ENCODE measurements around the gene CHTF8. TPM values are rescaled to one million over a fixed set of nuclear protein-coding genes. Genes with fewer than 3 reads are reported as not detected.
A peak's percentile ranks its signal among the peaks of the same experiment; 100 is the strongest.

The CHTF8 gene
- total RNA-seq = 126 and 131 TPM in 2 replicates

GRCh38 chr16:69132424-69133252 lies at the start of gene CHTF8, which contains the start of gene UTP4:
TSS of gene CHTF8 (minus strand) at chr16:69132588. CDS start at chr16:69121458, 11,130 bp downstream.
TSS of gene UTP4 (plus strand) at chr16:69132649. CDS start at chr16:69133460, 811 bp downstream.

GRCh38 chr16:69105501-69106361 lies 26.7 kb downstream of the CHTF8 start, which contains the start of gene HAS3:
TSS of gene HAS3 (plus strand) at chr16:69105653. CDS start at chr16:69109396, 3,743 bp downstream.

Small RNA genes lying within 50 kb of the gene (small RNA-seq; reads per million reads assigned to genes)
- gene RNU6-22P = 0.66 reads per million, percentile 42 among the genes with 10 or more reads in this experiment

Other genes starting within 250 kb of the CHTF8 start
- 1.3 and 1.8 TPM in 2 replicates for gene HAS3, start 26.9 kb downstream of the CHTF8 start, total RNA-seq
- 21.9 and 27.2 TPM in 2 replicates for gene UTP4, start 61 bp upstream of the CHTF8 start, total RNA-seq
- 76.1 and 87.1 TPM in 2 replicates for gene SNTB2, start 54.6 kb upstream of the CHTF8 start, total RNA-seq
- 45.1 and 46.9 TPM in 2 replicates for gene VPS4A, start 178.8 kb upstream of the CHTF8 start, total RNA-seq
- 9.6 and 12.4 TPM in 2 replicates for gene PDF, start 198.0 kb upstream of the CHTF8 start, total RNA-seq
- gene COG8, start 207.0 kb upstream of the CHTF8 start, total RNA-seq = 36.1 and 36.9 TPM in 2 replicates
- gene NIP7, start 207.2 kb upstream of the CHTF8 start, total RNA-seq = 28.7 and 36.7 TPM in 2 replicates
- 0.19 TPM in 1 of 2 replicates, not detected in the other for gene TMED6, start 219.2 kb upstream of the CHTF8 start, total RNA-seq